GM12864 (cell line): ENCODE measurements around the gene QSOX1.

Source experiments
- DNase-seq: peaks from one replicate; pipeline ENCODE4 v3.0.0-alpha.2; 2011; ENCODE audit warnings: low read depth
- H3K4me3 ChIP-seq: 2 replicates; pipeline ENCODE4 v1.5.1; 2011; ENCODE audit warnings: mild to moderate bottlenecking, low read depth, low read length, control low read depth
- CTCF ChIP-seq: IDR thresholded peaks from 2 replicates; pipeline ENCODE4 v1.5.1; 2011; ENCODE audit warnings: low read depth, mild to moderate bottlenecking, moderate library complexity, low read length, control low read depth, inconsistent platforms; ENCODE audit errors: missing control alignments

QSOX1 gene

GRCh38 chr1:180154325-180155181, at the start of gene QSOX1:
Gene QSOX1, plus strand, starts transcription at chr1:180154869. Its CDS starts 39 bp downstream, at chr1:180154908.
- no peak for TF ChIP-seq CTCF
- peak within 1 kb of the TSS; percentile 69 for H3K4me3 ChIP-seq
- peak; percentile 39 for DNase-seq

- no peak overlapping the region for H3K4me3 ChIP-seq
- TF ChIP-seq CTCF: no peak
- DNase-seq: no peak
Measured at GRCh38 chr1:180112091-180112490, 42.6 kb upstream of the QSOX1 start.

GRCh38 chr1:180112984-180113647, 41.6 kb upstream of the QSOX1 start:
- DNase-seq: no peak
- no peak for TF ChIP-seq CTCF
- H3K4me3 ChIP-seq: no peak overlapping the region

- no peak overlapping the region for H3K4me3 ChIP-seq
- no peak for TF ChIP-seq CTCF
Measured at GRCh38 chr1:180114396-180114945, 40.2 kb upstream of the QSOX1 start.

GRCh38 chr1:180116964-180117763, 37.5 kb upstream of the QSOX1 start:
- H3K4me3 ChIP-seq: no peak overlapping the region
- no peak for DNase-seq
- no peak for TF ChIP-seq CTCF

More at GRCh38 chr1:180114396-180114945, 40.2 kb upstream of the QSOX1 start:
- DNase-seq: no peak

GRCh38 chr1:180117764-180118116, 36.9 kb upstream of the QSOX1 start:
- no peak for DNase-seq
- no peak overlapping the region for H3K4me3 ChIP-seq
- TF ChIP-seq CTCF: no peak
